OCI-LY1 (cell line): ENCODE results near the gene HAPLN1.

Experiments used
- H2AFZ ChIP-seq: fragments of 200-600 bp; sonication (generic), shearing (Covaris generic); 2 replicates; pipeline ENCODE4 v1.6.0; 2014; ENCODE audit warnings: antibody characterized with exemption, mild to moderate bottlenecking, low read length
- H3F3A ChIP-seq: fragments of 200-600 bp; sonication (generic), shearing (Covaris generic); 2 replicates; pipeline ENCODE4 v1.6.0; 2014; ENCODE audit warnings: mild to moderate bottlenecking, antibody characterized with exemption, low read length, moderate library complexity; ENCODE audit not compliant: insufficient read depth
- H3K27ac ChIP-seq: fragments of 200-600 bp; sonication (generic); 2 replicates; pipeline ENCODE4 v1.5.1; 2014; ENCODE audit warnings: low read length, mixed run types, mild to moderate bottlenecking, low read depth; ENCODE audit not compliant: poor library complexity, severe bottlenecking
- H3K27me3 ChIP-seq: fragments of 200-600 bp; sonication (generic); 2 replicates; pipeline ENCODE4 v1.6.0; 2014; ENCODE audit warnings: antibody characterized with exemption, mild to moderate bottlenecking, low read length, moderate library complexity; ENCODE audit not compliant: insufficient read depth
- H3K36me3 ChIP-seq: fragments of 200-600 bp; sonication (generic); 2 replicates; pipeline ENCODE4 v1.6.1; 2014; ENCODE audit warnings: mild to moderate bottlenecking, antibody characterized with exemption, low read length, moderate library complexity, mixed read lengths; ENCODE audit not compliant: insufficient read depth
- H3K4me1 ChIP-seq: fragments of 200-600 bp; sonication (generic); 2 replicates; pipeline ENCODE4 v1.5.1; 2014; ENCODE audit warnings: mild to moderate bottlenecking, low read length, moderate library complexity; ENCODE audit not compliant: insufficient read depth, severe bottlenecking
- H3K4me2 ChIP-seq: fragments of 200-600 bp; sonication (generic), shearing (Covaris generic); 2 replicates; pipeline ENCODE4 v1.6.1; 2014; ENCODE audit warnings: low read length
- H3K4me3 ChIP-seq: fragments of 200-600 bp; sonication (generic); 2 replicates; pipeline ENCODE4 v1.5.1; 2014; ENCODE audit warnings: low read length, low read depth, mild to moderate bottlenecking, mixed read lengths; ENCODE audit not compliant: poor library complexity, severe bottlenecking
- H3K79me2 ChIP-seq: fragments of 200-600 bp; shearing (Covaris generic); 2 replicates; pipeline ENCODE4 v1.6.1; 2016; ENCODE audit warnings: mixed run types, low read length, mixed read lengths; ENCODE audit not compliant: insufficient read depth
- H3K9ac ChIP-seq: fragments of 200-600 bp; sonication (generic), shearing (Covaris generic); 2 replicates; pipeline ENCODE4 v1.6.1; 2014; ENCODE audit warnings: mild to moderate bottlenecking, low read length, mixed read lengths
- H3K9me2 ChIP-seq: fragments of 200-600 bp; sonication (generic), shearing (Covaris generic); 2 replicates; pipeline ENCODE4 v1.6.1; 2014; ENCODE audit warnings: low read depth, mild to moderate bottlenecking, low read length, mixed read lengths
- H3K9me3 ChIP-seq: fragments of 200-600 bp; shearing (Covaris generic); 2 replicates; pipeline ENCODE4 v1.6.1; 2014; ENCODE audit warnings: low read length, mixed read lengths
- H4K20me1 ChIP-seq: fragments of 200-600 bp; sonication (generic), shearing (Covaris generic); 2 replicates; pipeline ENCODE4 v1.6.0; 2016; ENCODE audit warnings: mild to moderate bottlenecking, low read length; ENCODE audit not compliant: insufficient read depth
- EZH2 ChIP-seq: fragments of 200-600 bp; sonication (generic), shearing (Covaris generic); IDR thresholded peaks from 2 replicates; pipeline ENCODE4 v1.8.0; 2017; ENCODE audit warnings: borderline replicate concordance, mixed run types, mild to moderate bottlenecking, antibody characterized with exemption, low read length, moderate library complexity, mixed read lengths
- TF ChIP-seq, protein P1 (sequence below): fragments of 200-600 bp; sonication (generic), shearing (Covaris generic); IDR thresholded peaks from 2 replicates; pipeline ENCODE4 v1.5.1; 2017; ENCODE audit warnings: mild to moderate bottlenecking, antibody characterized with exemption, low read length, moderate library complexity, mixed read lengths

HAPLN1 gene

DNA sequence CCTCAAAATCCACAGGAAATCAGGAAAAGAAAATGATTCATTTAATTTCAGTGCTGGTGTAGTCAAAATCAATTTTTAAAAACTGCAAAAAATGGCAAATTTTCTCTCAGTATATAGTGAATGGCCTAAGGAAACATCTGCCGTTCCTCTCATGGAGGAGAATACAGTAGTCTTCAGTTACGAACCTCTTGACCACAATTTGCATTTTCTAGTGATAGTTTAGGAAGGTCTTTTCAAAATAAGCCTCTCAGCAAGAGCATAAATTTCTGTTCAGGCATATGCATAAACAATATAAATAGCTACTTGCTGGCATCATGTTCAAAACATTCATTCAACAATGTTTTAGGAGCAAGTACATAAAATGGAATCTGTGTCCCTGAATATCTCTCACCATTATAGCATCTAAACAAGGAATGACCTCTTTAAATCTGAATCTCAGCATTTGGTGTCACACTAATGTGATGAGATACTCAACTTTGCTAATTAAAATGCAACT lies 33.5 kb downstream of the HAPLN1 start:
- no peaks in the 10 kb centered on the region for H3K27me3 ChIP-seq
- no peaks in the 10 kb centered on the region for H3F3A ChIP-seq
- H3K9me2 ChIP-seq = no peaks in the 10 kb centered on the region
- H3K9me3 ChIP-seq = no peaks in the 10 kb centered on the region
- TF ChIP-seq EZH2 = no peak
- TF ChIP-seq, protein P1, sequence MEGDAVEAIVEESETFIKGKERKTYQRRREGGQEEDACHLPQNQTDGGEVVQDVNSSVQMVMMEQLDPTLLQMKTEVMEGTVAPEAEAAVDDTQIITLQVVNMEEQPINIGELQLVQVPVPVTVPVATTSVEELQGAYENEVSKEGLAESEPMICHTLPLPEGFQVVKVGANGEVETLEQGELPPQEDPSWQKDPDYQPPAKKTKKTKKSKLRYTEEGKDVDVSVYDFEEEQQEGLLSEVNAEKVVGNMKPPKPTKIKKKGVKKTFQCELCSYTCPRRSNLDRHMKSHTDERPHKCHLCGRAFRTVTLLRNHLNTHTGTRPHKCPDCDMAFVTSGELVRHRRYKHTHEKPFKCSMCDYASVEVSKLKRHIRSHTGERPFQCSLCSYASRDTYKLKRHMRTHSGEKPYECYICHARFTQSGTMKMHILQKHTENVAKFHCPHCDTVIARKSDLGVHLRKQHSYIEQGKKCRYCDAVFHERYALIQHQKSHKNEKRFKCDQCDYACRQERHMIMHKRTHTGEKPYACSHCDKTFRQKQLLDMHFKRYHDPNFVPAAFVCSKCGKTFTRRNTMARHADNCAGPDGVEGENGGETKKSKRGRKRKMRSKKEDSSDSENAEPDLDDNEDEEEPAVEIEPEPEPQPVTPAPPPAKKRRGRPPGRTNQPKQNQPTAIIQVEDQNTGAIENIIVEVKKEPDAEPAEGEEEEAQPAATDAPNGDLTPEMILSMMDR = no peak
- no peak overlapping the region for H3K9ac ChIP-seq
- no peaks in the 10 kb centered on the region for H4K20me1 ChIP-seq
- H3K4me3 ChIP-seq = no peak overlapping the region
- no peaks in the 10 kb centered on the region for H3K4me1 ChIP-seq
- no peaks in the 10 kb centered on the region for H3K36me3 ChIP-seq
- no peaks in the 10 kb centered on the region for H3K79me2 ChIP-seq
- H3K27ac ChIP-seq = no peak overlapping the region
- H2AFZ ChIP-seq = no peak overlapping the region
- no peak overlapping the region for H3K4me2 ChIP-seq

DNA sequence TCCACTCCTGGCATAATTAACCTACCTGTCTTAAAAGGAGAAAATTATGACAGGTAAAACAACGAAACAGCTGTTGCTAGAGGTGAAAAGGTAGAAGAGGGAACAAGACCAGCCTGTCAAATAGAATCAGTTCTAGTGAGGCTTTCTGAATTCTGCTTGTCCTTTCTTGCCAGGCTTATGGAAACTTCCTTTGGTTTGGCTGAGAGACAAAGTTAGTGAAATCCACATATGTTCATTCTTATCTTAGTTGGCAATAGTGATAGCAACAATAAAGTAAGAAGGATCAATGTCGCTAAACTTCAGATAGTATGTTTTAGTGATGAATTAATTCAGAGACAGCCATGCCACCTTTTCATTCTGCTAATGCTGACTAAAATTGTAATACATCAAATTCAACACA lies 34.4 kb downstream of the HAPLN1 start:
- H3K4me2 ChIP-seq = no peak overlapping the region
- no peaks in the 10 kb centered on the region for H3K79me2 ChIP-seq
- TF ChIP-seq, protein P1 = no peak
- no peak for TF ChIP-seq EZH2
- no peak overlapping the region for H3K27ac ChIP-seq
- no peaks in the 10 kb centered on the region for H3K9me3 ChIP-seq
- H3K9ac ChIP-seq = no peak overlapping the region
- H3K4me3 ChIP-seq = no peak overlapping the region
- no peaks in the 10 kb centered on the region for H3K27me3 ChIP-seq
- H3K4me1 ChIP-seq = no peaks in the 10 kb centered on the region
- H3F3A ChIP-seq = no peaks in the 10 kb centered on the region
- no peak overlapping the region for H2AFZ ChIP-seq
- H4K20me1 ChIP-seq = no peaks in the 10 kb centered on the region
- H3K9me2 ChIP-seq = no peaks in the 10 kb centered on the region
- H3K36me3 ChIP-seq = no peaks in the 10 kb centered on the region

DNA sequence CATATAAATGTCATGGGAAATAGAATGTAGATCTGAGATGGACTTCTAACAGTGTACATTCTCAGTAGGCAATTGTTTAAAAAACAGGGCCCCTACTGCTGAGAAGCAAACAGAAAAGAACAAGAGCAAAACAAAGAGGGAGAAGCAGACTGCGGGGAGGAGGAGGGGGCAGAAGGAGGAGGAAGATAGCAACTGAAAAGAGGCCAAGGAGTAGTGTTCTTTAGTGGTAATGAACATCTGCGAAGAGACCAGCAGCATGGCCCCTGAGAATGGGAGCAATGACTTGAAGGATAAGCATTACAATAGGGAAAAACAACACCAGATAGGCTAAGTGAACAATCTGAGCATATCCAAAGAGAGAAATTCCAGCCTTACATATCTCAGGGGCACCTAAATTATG lies 36.8 kb downstream of the HAPLN1 start:
- Histone ChIP-seq H3K27ac (no peak overlapping the region), H3K4me2 (no peak overlapping the region), H3K4me1 (no peaks in the 10 kb centered on the region), H4K20me1 (no peaks in the 10 kb centered on the region), H3K27me3 (no peaks in the 10 kb centered on the region), H3K9me3 (no peaks in the 10 kb centered on the region), H3F3A (no peaks in the 10 kb centered on the region), H3K79me2 (no peaks in the 10 kb centered on the region), H3K36me3 (no peaks in the 10 kb centered on the region), H3K9ac (no peak overlapping the region), H3K4me3 (no peak overlapping the region), H3K9me2 (no peaks in the 10 kb centered on the region), H2AFZ (no peak overlapping the region)
- no peak for TF ChIP-seq EZH2
- TF ChIP-seq, protein P1 = no peak
